ENCODE results near the gene APOBEC3G.

APOBEC3G gene

GRCh38 chr22:39091126-39092081 lies 14.3 kb downstream of the APOBEC3G start:
- peak; percentile 55 for DNase-seq (ENCODE audit: low read depth)

DNA sequence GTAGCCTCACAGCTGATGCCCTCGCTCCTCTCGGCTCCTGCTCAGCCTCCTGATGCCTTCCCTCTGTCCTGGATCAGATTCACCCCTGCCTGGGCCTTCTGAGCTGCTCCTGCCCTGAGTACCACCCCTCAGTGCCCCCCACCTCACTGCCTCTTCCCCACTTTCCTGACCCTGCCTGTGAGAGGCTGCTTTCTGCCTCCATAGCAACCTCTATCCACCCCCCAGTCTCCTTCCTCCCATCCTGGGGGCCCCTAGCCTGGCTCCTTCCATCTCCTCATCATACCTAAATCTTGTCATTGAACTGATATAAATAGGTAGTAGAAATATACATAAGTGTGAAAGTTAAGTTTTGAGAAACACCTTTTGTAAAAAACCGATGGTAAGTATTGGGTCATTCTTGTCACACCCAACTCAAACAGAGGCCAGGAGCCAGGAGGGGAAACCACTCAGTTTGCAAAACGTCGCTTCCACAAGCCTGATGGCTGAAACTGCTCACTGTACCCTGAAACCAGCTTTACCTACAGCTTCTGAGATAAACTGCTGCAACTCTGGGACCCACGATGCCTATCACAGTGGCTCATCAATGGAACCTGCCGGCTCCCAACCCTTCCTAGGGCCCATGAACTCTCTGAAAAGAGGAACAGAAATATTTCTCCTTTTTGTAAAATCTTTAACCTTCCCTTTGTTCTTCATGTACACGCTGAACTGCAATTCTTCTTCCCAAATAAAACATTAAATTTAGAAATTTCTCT lies 15.2 kb downstream of the APOBEC3G start:
- no peak for DNase-seq (ENCODE audit: low read depth)

DNA sequence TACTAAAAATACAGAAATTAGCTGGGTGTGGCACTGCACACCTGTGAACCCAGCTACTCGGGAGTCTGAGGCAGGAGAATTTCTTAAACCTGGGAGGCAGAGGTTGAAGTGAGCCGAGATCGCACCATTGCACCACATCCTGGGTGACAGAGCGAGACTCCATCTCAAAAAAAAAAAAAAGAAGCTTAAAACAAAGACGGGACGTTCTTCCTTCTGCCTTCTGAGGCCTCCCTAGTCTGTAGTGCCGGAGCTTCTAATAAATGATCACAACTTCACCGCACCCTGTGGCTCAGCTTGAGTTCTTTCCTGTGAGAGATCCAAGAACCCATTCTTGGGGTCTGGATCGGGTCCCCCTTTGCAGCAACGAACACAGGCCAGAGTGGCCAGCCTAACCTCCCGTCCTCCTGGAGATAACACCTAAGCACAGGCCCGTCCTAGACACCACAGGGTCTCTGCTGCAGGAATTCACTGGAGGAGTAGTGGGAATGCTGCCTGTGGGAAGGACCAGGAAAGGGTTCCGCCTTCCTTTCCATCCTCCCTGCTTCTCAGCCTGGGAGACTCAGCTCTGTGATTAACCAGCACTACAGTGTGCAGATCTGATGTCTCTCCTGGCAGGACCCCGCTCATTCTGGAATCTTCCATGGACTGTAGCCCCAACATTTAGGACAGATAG lies 17.8 kb downstream of the APOBEC3G start:
- DNase-seq (ENCODE audit: low read depth), result peak; percentile 32

- no peak for DNase-seq (ENCODE audit: low read depth)
Observed at GRCh38 chr22:39095971-39096370, 18.9 kb downstream of the APOBEC3G start.

GRCh38 chr22:39097098-39098020 lies 20.3 kb downstream of the APOBEC3G start, which contains the start of gene APOBEC3H:
Gene APOBEC3H, plus strand, starts transcription at chr22:39097244. Its CDS starts 3,035 bp downstream, at chr22:39100279.
- no peak for DNase-seq (ENCODE audit: low read depth)

DNA sequence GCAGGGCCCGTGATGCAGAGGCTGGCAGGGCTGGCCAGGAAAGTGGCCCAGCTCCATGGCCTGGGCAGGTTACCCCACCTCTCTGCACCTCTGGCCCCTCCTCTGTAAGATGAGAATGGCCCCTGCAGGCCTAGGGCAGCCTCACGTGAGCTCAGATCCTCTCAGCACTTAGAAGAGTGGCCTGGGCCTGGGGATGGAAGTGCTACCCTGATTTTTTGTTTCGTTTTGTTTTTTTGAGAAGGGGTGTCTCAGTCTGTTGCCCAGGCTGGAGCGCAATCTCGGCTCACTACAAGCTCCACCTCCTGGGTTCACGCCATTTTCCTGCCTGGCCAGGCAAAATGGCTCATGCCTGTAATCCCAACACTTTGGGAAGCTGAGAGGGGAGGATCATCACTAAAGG lies 21.0 kb downstream of the APOBEC3G start:
- DNase-seq (ENCODE audit: low read depth), result no peak

- no peak for DNase-seq (ENCODE audit: low read depth)
Observed at GRCh38 chr22:39098576-39098975, 21.5 kb downstream of the APOBEC3G start.

DNA sequence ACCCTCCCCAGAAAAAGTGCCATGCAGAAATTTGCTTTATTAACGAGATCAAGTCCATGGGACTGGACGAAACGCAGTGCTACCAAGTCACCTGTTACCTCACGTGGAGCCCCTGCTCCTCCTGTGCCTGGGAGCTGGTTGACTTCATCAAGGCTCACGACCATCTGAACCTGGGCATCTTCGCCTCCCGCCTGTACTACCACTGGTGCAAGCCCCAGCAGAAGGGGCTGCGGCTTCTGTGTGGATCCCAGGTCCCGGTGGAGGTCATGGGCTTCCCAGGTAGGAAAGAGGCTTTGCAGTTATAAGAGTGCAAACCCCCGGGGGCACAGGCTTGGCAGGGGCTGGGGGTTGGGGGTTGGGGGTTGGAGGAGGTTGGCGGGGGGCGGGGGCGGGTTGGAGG lies 24.2 kb downstream of the APOBEC3G start:
- no peak for DNase-seq (ENCODE audit: low read depth)

- DNase-seq (ENCODE audit: low read depth), result no peak
Observed at GRCh38 chr22:39103431-39103830, 26.4 kb downstream of the APOBEC3G start.

GRCh38 chr22:39106326-39106725 lies 29.3 kb downstream of the APOBEC3G start:
- DNase-seq (ENCODE audit: low read depth), result no peak

DNA sequence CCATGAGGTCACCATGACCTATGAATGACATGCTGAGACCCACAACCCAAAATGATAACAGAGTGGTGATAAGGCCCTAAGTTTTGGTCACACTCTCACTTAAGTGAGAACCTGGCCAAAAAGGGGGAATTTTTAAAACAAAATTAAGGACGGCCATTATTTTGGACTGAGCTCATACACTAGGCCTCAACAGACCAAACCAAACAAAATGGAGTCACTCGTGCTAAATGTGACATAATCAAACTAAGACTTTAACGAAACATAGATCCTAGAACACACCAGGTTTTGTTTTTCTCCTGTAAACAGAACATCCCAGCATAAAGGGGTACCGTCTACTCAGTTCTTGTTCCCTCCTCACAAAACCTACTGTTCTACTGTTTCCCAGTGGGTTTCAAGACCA lies 31.4 kb downstream of the APOBEC3G start:
- no peak for DNase-seq (ENCODE audit: low read depth)

DNA sequence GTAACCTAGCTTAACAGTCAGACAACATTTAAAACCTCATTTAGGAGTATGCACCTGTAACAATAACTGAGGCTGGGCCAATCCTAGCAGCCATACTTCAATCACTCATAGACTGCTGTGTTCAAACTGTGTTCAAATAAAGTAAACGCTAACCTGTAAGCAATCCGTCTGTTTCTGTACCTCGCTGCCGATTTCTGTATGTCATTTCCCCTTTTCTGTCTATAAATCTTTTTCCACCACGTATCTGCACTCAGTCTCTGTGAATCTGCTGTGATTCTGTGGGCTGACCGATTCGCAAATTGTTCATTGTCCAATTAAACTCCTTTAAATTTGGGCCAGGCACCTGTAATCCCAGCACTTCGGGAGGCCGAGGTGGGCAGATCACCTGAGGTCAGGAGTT lies 32.3 kb downstream of the APOBEC3G start:
- no peak for DNase-seq (ENCODE audit: low read depth)

DNA sequence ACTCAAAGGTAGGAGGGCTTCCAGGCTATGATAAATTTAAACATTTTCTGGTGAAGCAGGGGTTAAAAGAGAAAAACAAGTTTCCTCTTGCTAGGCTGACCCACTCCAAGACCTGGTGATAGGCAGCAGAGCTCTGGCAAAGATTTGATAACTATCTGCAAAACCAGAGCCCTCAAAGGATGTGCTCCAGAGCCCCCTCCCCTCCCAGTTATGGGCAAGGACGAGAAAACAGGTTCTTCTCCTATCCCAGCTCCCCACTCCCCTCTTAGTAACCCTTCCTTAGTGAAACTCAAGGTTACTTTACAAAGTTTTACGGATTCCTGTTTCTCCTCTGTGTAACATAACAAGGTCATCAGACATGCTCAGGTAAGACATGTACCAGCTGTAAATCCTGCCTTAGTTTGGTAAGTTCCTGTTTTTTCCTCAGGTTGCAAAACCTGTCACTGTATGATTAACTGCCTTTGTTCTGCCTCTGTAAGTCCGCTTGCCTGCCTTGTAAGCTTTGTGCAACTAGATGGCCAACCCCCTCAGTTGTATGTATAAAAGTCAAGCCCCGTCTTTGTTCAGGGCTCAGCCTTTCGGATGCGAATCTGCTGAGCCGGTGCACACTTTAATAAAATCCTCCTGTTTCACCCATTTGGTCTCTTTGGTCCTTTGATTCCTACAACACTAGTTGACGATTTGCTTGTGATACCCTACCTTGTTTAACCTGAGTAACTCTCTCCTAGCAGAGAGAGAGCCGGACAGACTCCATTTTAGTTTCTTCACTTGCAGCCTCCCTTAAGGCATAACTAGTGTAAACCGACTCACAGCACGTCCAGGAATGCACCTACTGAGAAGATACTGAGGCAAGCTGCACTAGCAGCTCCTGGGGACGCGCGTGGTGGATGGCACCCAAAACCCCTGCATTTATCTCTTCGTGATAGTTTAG lies 33.8 kb downstream of the APOBEC3G start:
- no peak for DNase-seq (ENCODE audit: low read depth)

- no peak for DNase-seq (ENCODE audit: low read depth)
Observed at GRCh38 chr22:39114112-39114511, 37.0 kb downstream of the APOBEC3G start.

- no peak for DNase-seq (ENCODE audit: low read depth)
Observed at GRCh38 chr22:39115570-39115969, 38.5 kb downstream of the APOBEC3G start.

DNA sequence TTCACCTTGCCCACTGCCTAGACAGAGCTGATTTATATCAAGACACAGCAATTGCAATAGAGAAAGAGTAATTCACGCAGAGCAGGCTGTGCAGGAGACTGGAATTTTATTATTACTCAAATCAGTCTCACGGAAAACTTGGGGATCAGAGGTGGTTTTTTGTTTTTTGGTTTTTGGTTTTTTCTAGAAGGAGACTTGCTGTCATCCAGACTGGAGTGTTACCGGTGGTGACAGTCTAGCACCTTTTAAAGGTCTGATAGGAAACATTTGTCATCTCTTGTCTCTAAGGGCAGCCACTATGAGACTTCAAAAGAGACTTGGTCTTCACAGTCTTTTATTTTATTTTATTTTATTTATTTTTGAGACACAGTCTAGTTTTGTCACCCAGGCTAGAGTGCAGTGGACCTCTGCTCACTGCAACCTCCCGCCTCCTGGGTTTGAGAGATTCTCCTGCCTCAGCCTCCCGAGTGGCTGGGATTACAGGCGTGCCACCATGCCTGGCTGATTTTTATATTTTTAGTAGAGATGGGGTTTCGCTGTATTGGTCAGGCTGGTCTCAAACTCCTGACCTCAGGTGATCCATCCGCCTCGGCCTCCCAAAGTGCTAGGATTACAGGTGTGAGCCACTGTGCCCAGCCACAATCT lies 39.0 kb downstream of the APOBEC3G start:
- DNase-seq (ENCODE audit: low read depth), result no peak

GRCh38 chr22:39117585-39118191 lies 40.6 kb downstream of the APOBEC3G start:
- DNase-seq (ENCODE audit: low read depth), result peak; percentile 57

DNA sequence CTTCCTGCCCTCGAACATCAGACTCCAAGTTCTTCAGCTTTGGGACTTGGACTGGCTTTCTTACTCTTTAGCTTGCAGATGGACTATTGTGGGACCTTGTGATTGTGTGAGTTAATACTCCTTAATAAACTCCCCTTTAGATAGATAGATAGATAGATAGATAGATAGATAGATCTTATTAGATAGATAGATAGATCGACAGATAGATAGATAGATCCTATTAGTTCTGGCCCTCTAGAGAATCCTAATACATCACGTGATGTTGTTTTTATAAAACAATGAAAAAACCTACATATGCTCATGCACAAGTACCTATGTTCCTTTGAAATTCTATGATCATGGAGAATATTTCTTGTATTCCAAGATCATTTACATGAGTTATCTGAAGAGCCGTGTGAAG lies 43.9 kb downstream of the APOBEC3G start:
- DNase-seq (ENCODE audit: low read depth), result no peak

DNA sequence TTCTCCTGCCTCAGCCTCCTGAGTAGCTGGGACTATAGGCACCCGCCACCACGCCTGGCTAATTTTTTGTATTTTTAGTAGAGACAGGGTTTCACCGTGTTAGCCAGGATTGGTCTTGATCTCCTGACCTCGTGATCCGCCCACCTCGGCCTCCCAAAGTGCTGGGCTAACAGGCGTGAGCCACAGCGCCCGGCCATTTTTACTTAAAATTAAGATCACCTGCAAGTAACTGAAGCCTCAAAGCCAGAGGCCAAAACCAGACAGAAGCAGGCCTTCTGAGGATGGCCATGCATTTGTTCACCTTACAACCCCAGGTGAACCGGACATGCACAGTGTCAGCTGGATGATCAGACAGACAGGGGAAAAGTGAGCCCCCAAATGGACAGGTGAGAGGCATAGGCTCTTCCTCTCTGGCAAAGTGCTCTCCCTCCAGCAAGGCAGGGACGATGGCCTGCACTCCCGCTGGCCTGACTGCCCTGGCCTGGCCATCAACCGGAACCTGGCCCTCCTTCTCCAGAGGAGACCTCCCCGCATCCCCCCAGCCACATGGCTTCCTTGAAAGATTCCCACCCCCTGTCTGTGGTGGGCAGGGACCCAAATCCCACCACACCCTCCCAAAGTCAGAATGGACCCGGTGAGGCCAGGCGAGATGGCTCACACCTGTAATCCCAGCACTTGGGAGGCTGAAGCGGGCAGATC lies 45.8 kb downstream of the APOBEC3G start:
- no peak for DNase-seq (ENCODE audit: low read depth)

All from T-helper 22 cell (primary cell).